LNCaP clone FGC (cell line): Measurements from ENCODE around the gene ADRA2B.
"Not testable (repeated sequence)": the region's sequence is repeated elsewhere in the genome, so short reads cannot be mapped to it uniquely, and the experiment has no call there.

Experiments
- DNase-seq: peaks from one replicate; pipeline ENCODE4 v3.0.0-alpha.2; 2011; ENCODE audit warnings: low read depth
- H3K4me3 ChIP-seq: 2 replicates; pipeline ENCODE4 v1.5.1; 2011; ENCODE audit warnings: mild to moderate bottlenecking, low read depth, low read length, control low read depth
- CTCF ChIP-seq: IDR thresholded peaks from 2 replicates; pipeline ENCODE4 v1.5.1; 2012; ENCODE audit warnings: mild to moderate bottlenecking; ENCODE audit not compliant: control insufficient read depth, insufficient read depth; ENCODE audit errors: extremely low read depth

Gene ADRA2B

DNA sequence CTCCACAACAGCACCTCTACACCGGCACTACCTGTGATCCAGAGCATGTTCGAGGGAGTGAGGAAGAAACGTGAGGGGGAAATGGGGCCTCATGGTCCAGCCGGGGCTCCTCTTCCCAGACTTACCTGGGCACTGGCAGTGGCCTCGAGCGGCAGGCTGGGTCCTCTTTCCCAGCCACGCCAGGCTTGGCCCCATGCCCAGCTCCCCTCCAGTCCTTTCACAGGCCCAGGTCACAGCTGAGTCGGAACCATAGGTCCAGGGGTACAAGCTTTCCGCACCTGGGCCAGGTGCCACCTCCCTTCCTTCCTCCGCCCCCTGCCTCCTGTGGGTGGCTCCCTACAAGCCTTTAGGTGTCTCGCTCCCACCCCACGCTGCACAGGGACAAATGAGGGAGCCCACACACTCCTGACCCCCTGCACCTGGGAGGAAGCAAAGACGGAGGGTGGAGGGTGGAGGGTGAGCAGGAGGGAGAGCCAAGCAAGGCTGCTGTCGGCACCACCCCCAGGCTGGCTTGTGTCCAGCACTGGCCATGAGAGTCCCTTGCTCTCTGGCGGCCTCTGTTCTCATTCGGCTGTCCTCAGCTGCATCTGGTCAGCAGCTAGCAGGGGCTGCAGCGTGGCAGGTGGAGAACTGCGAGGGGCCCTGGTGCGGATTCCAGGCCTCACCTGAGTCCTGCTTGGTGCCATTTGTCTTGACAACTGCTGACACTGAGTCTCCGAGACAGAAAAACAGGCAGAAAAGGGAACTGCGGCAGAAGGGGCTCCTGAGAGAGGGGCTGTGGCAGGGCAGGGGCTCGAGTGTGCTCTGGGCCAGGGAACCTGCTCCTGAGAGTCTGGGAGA lies 26.8 kb downstream of the ADRA2B start:
- no peak for DNase-seq
- TF ChIP-seq CTCF, result no peak
- no peak overlapping the region for H3K4me3 ChIP-seq

- no peak for TF ChIP-seq CTCF
- DNase-seq, result no peak
- no peak overlapping the region for H3K4me3 ChIP-seq
These were observed 27.7 kb downstream of the ADRA2B start for GRCh38 chr2:96088340-96089335.

GRCh38 chr2:96087130-96087529 lies 29.2 kb downstream of the ADRA2B start:
- TF ChIP-seq CTCF, result no peak
- H3K4me3 ChIP-seq, result no peak overlapping the region
- DNase-seq, result no peak

- no peak for TF ChIP-seq CTCF
- H3K4me3 ChIP-seq, result no peak overlapping the region
- DNase-seq, result no peak
These were observed 30.6 kb downstream of the ADRA2B start for GRCh38 chr2:96085541-96086355.

DNA sequence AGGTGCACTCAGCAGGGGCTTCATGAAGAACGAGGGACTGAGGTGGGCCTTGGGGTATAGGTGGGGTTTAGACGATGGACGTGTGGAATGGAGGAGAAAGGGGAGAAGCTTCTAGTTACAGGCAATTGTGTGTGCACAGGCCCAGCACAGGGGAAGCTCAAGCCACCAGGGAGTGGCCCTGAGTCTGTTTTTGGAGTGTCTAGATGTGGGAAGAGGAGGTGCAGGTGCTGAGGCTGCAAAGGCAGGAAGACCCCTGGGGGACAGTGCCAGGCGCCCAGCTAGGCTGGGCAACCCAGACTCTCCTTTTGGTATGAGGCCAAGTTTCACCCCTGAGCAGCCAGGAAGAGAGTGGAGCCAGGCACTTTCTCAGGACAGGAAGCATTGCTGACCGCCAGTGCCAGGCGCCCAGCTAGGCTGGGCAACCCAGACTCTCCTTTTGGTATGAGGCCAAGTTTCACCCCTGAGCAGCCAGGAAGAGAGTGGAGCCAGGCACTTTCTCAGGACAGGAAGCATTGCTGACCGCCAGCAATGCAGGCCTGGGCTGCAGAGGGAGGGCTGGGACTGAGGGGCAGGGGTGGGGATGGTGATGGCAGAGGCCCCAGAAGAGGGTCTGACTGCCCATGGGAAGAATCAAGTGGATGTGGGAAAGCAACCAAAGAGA lies 31.4 kb downstream of the ADRA2B start:
- not testable (repeated sequence) for DNase-seq, H3K4me3 ChIP-seq

DNA sequence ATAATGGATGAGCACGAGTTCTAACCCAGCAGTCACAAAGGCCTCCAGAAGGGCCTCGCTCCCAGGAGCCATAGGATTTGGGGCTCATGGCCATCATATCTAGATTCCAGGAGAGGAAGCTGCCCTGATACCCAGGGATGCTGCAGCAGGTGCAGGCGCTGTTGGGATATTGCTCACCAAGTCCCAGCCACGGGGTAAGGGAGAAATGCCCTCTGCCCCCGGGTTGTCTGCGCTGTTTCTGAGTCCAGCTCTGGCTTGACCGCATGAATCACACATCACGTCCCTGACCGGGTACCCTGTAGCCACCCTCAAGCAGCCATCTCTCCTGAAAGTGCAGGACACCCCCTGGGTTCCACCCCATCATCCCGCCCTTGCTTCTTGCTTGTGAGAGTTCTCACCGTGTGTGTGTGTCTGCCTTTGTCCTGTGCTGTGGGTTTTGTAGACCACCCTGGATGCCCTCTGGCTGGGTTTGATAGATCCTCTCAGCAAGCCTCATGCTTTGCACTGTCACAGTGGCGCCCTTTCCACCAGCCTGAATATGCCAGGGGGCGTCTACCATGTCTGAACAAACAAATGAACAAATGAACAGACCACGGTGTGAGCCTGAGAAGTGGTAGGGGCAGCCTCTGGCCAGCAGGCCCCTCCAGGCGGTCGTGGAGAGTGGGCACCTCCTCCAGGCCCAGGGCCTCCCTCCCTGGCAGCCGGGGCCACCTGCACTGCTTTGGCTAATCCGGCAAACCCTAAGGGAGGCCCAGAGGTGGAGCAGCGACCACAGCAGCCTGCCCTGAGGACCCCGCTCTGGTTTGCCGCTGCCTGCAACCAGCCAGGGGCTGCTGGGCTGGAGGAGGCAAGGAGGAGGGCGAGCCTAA lies 32.1 kb downstream of the ADRA2B start:
- no peak overlapping the region for H3K4me3 ChIP-seq
- DNase-seq, result no peak
- no peak for TF ChIP-seq CTCF
